SHP77 (cell line): Measurements from ENCODE around the gene CHMP1B.
A peak's percentile ranks its signal among the peaks of the same experiment; 100 is the strongest.
"Not testable (repeated sequence)": the region's sequence is repeated elsewhere in the genome, so short reads cannot be mapped to it uniquely, and the experiment has no call there.

ENCODE experiments used
- DNase-seq, 2 experiments: peaks; one replicate each; lab custom pipeline; 2025; lab: John Stamatoyannopoulos, UW

The CHMP1B gene

GRCh38 chr18:11871501-11871900 is 20.3 kb downstream of the CHMP1B start:
- DNase-seq = no peak

GRCh38 chr18:11872479-11873136 is 21.4 kb downstream of the CHMP1B start:
- peak; percentile 50 to 63 for DNase-seq

GRCh38 chr18:11873670-11874340 is 22.6 kb downstream of the CHMP1B start:
- no peak for DNase-seq

- DNase-seq = no peak
Observed at GRCh38 chr18:11874676-11875075, 23.5 kb downstream of the CHMP1B start.

- no peak for DNase-seq
Observed at GRCh38 chr18:11877497-11878135, 26.4 kb downstream of the CHMP1B start.

- no peak for DNase-seq
Observed at GRCh38 chr18:11880586-11881304, 29.5 kb downstream of the CHMP1B start.

GRCh38 chr18:11882636-11883035 is 31.4 kb downstream of the CHMP1B start:
- no peak for DNase-seq

GRCh38 chr18:11883153-11883552 is 31.9 kb downstream of the CHMP1B start:
- DNase-seq = no peak

GRCh38 chr18:11884396-11885030 is 33.3 kb downstream of the CHMP1B start:
- no peak for DNase-seq

- DNase-seq = no peak
Observed at GRCh38 chr18:11885278-11885947, 34.2 kb downstream of the CHMP1B start.

- DNase-seq = no peak
Observed at GRCh38 chr18:11886577-11887110, 35.4 kb downstream of the CHMP1B start.

GRCh38 chr18:11887328-11888128 is 36.3 kb downstream of the CHMP1B start:
- no peak for DNase-seq

- no peak for DNase-seq
Observed at GRCh38 chr18:11888726-11889125, 37.5 kb downstream of the CHMP1B start.

GRCh38 chr18:11889284-11889683 is 38.1 kb downstream of the CHMP1B start:
- no peak for DNase-seq

GRCh38 chr18:11891737-11892136 is 40.5 kb downstream of the CHMP1B start:
- no peak for DNase-seq

GRCh38 chr18:11892438-11892837 is 41.2 kb downstream of the CHMP1B start:
- not testable (repeated sequence) for DNase-seq

GRCh38 chr18:11897781-11898180 is 46.6 kb downstream of the CHMP1B start:
- no peak for DNase-seq

- no peak for DNase-seq
Observed at GRCh38 chr18:11899063-11899462, 47.9 kb downstream of the CHMP1B start.

GRCh38 chr18:11901826-11902438 is 50.7 kb downstream of the CHMP1B start:
- no peak for DNase-seq
